Heart left ventricle (tissue), 16 donors: Measurements from ENCODE around the gene TTC7B. TPM values are rescaled to one million over a fixed set of nuclear protein-coding genes. Genes with fewer than 3 reads are reported as not detected.

Experiments
- ATAC-seq, 4 donors: fragments of 200-7000 bp; cut with Tn5 transposase; one replicate each; pipeline ENCODE4 v1.9.1; 2020 to 2022; ENCODE audit warnings: moderate library complexity in 4 of 4, mild to moderate bottlenecking in 3 of 4, moderate number of reproducible peaks in 1 of 4
- DNase-seq, 5 donors: peaks; one replicate each; pipeline ENCODE4 v3.0.0-alpha.2; 2020
- H3K27ac ChIP-seq, 12 donors: fragments of 200-600 bp; sonication (generic) in 4 of 12; one replicate each; pipeline versions ENCODE4 v1.5.0 to v1.8.0; 2016 to 2022; ENCODE audit warnings: mild to moderate bottlenecking in 2 of 12
- H3K27me3 ChIP-seq, 9 donors: fragments of 200-600 bp; sonication (generic) in 2 of 9; one replicate each; pipeline versions ENCODE4 v1.5.1 to v1.8.0; 2016 to 2022; ENCODE audit warnings: mild to moderate bottlenecking in 3 of 9
- H3K36me3 ChIP-seq, 9 donors: fragments of 200-600 bp; sonication (generic) in 2 of 9; one replicate each; pipeline versions ENCODE4 v1.5.0 to v1.8.0; 2018 to 2022; ENCODE audit warnings: mild to moderate bottlenecking in 2 of 9
- H3K4me1 ChIP-seq, 12 donors: fragments of 200-600 bp; sonication (generic) in 4 of 12; one replicate each; pipeline versions ENCODE4 v1.5.0 to v1.8.0; 2016 to 2022; ENCODE audit warnings: mild to moderate bottlenecking in 3 of 12
- H3K4me3 ChIP-seq, 12 donors: fragments of 200-600 bp; sonication (generic) in 4 of 12; one replicate each; pipeline versions ENCODE4 v1.5.0 to v1.8.0; 2017 to 2022; ENCODE audit warnings: mild to moderate bottlenecking in 9 of 12, moderate library complexity in 4 of 12
- H3K9me3 ChIP-seq, 12 donors: fragments of 200-600 bp; sonication (generic) in 4 of 12; one replicate each; pipeline versions ENCODE4 v1.5.0 to v1.8.0; 2016 to 2022; ENCODE audit warnings: mild to moderate bottlenecking in 1 of 12
- CTCF ChIP-seq, 12 donors: fragments of 200-600 bp; sonication (generic) in 4 of 12; IDR thresholded peaks; one replicate each; pipeline versions ENCODE4 v1.5.0 to v1.8.0; 2018 to 2022; ENCODE audit warnings: antibody characterized with exemption in 12 of 12, mild to moderate bottlenecking in 5 of 12
- POLR2A ChIP-seq, 2 donors: fragments of 450-650 bp; IDR thresholded peaks; one replicate each; pipeline ENCODE4 v1.6.1; 2017; ENCODE audit warnings: antibody characterized with exemption in 2 of 2, mild to moderate bottlenecking in 2 of 2, moderate library complexity in 2 of 2
- WGBS, 4 donors: extraction: QIAGEN DNeasy Blood & Tissue Kit in 2 of 4; methylation state at CpG; one replicate each; pipeline versions ENCODE4 v1.1.5 to v1.1.7; 2013 to 2018; 5-methylcytosine and 5-hydroxymethylcytosine counted together
- intact Hi-C, 10 donors: fragments of 100-400 bp; cut with DNase I; formaldehyde crosslinking; loops; one replicate each; pipeline versions ENCODE4 v1.11.1 to v1.14.2; 2022
- polyA plus RNA-seq, 2 donors: library from polyadenylated mRNA; stranded (reverse); fragments of 200-250 nt; gene quantifications; one replicate each; pipeline ENCODE4 v1.2.3, GENCODE V29; 2013
- total RNA-seq, 9 donors: library from RNA; depleted of rRNA in 2 of 9; stranded (reverse); fragments of >200 nt in 2 of 9; fragmentation: NEBNext Ultra II Directional in 3 of 9; extraction: Animal tissue kit (Norgen Biotek cat#: 25700) in 3 of 9; gene quantifications; one replicate each; pipeline versions ENCODE4 v1.1.0 to v1.2.4, GENCODE V29; 2016 to 2023
- donor health status: ischemic (EF 13 %, LVEDD 7.1; RV severe dilation, severe dysfunction).
- donor health status: healthy with polysubstance abuse.
- donor health status: DM: no; HTN: yes; CAD: no.
- donor health status: DM: no; HTN: no; CAD: no.
- donor health status: ischemic (EF 25% LVEDD 6.9; RV normal size, moderate dysfunction).
- donor health status: ischemic (EF 25% LVEDD 5.7; RV mildly dilated, moderate dysfunction).
- donor health status: healthy.
- donor health status: DM: yes; HTN: yes; CAD: no.
- donor health status: ischemic (EF 35%, LVEDD 5.7; RV mildly dilated, moderate dysfunction).
- donor health status: nonischemic (EF 11% LVEDD 7.7; RV severe dilation, severe dysfunction).
- donor health status: DM: yes; HTN: yes; CAD: no.
- donor health status: PGD.
- donor health status: ischemic (EF 29% LVEDD 5.4; RV normal size, mild dysfunction).
- donor health status: nonischemic (EF 23%, LVEDD 6.1; RV moderate dilation, normal function).

The TTC7B gene
- total and polyA plus RNA-seq, 11 donors, result 20.3 to 76.1 (median 62.6) TPM

GRCh38 chr14:90573385-90574105 is 242.7 kb downstream of the TTC7B start:
- Histone ChIP-seq H3K4me1 (peaks cover 0 to 49% (median 31%) of the 10 kb centered on the region in 12 donors), H3K27me3 (no peaks in the 10 kb centered on the region), H3K9me3 (no peaks in the 10 kb centered on the region), H3K36me3 (peaks cover 0 to 16% (median 4%) of the 10 kb centered on the region in 9 donors), H3K27ac (peak overlapping the region in 8 of 12 donors; percentile 25 to 83 (median 65)), H3K4me3 (no peak overlapping the region)
- intact Hi-C loops, result no loop called here
- ATAC-seq, result peak; percentile 40 to 78 (median 68)
- TF ChIP-seq CTCF (IDR thresholded peaks at IDR 0.05), result no peak
- no peak for TF ChIP-seq POLR2A (IDR thresholded peaks at IDR 0.05)
- DNase-seq, result peak in 1 of 5 donors; percentile 80
- WGBS, 4 donors, result 89 to 92% (median 90%) methylated on average over 29 of the region's 29 CpGs

GRCh38 chr14:90572441-90573150 is 243.6 kb downstream of the TTC7B start:
- H3K27me3 ChIP-seq, result no peaks in the 10 kb centered on the region
- H3K27ac ChIP-seq, result peak overlapping the region in 2 of 12 donors; percentile 79 to 83
- DNase-seq (no peak), ATAC-seq (no peak)
- no peak overlapping the region for H3K4me3 ChIP-seq
- peaks cover 0 to 13% (median under 1%) of the 10 kb centered on the region in 9 donors for H3K36me3 ChIP-seq
- peaks cover 0 to 44% (median 26%) of the 10 kb centered on the region in 12 donors for H3K4me1 ChIP-seq
- intact Hi-C loops, result no loop called here
- TF ChIP-seq POLR2A (IDR thresholded peaks at IDR 0.05) (no peak), CTCF (IDR thresholded peaks at IDR 0.05) (no peak)
- no peaks in the 10 kb centered on the region for H3K9me3 ChIP-seq
- WGBS, 4 donors, result 93 to 95% (median 94%) methylated on average over 11 of the region's 11 CpGs

DNA sequence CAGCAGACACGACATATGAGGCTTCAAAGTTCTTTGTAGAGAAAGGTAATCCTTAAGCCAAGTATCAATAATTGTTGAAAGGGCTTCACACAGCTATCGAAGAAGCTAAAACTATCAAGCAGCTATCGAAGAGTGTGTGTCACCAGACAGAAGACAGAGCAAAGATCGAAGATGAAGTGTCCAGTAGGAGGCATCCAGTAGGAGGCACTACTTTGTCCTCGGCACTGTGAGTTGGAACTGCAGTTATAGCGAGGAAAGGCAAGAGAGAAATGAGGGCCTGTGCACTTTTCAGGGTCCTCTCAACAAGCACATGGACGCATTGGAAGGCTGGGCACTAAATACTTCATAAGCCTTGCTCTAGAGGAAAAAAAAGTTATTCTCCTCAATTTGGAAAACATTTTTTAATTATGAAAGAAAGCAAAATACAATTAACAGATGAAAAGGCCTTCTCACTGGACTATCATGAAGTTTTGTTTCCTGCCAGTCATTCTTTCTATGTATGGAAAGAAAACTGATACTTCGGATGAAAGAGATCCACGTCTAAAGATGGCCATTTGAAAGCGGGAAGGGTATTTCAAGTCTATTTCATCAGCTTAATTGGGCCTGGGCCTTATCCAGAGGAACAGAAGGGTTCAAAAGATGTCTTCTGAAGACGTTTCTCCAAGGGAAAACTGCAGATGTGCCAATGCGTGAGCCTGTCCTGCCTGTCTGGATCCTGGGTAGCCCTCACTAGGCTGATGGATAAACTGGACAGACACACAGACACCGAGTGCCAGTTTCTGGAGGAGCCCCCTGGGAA is 244.9 kb downstream of the TTC7B start:
- Histone ChIP-seq H3K27ac (no peak overlapping the region), H3K4me3 (no peak overlapping the region), H3K9me3 (no peaks in the 10 kb centered on the region), H3K36me3 (peaks cover 0 to 13% (median 0%) of the 10 kb centered on the region in 9 donors), H3K27me3 (no peaks in the 10 kb centered on the region), H3K4me1 (peaks cover 0 to 36% (median 24%) of the 10 kb centered on the region in 12 donors)
- no peak for ATAC-seq
- DNase-seq, result no peak
- intact Hi-C loops, result no loop called here
- TF ChIP-seq CTCF (IDR thresholded peaks at IDR 0.05), result no peak
- no peak for TF ChIP-seq POLR2A (IDR thresholded peaks at IDR 0.05)
- WGBS, 4 donors, result 88 to 94% (median 92%) methylated on average over 13 of the region's 13 CpGs
